Activated T-cell treated with anti-CD3 and anti-CD28 coated beads for 24 hours (primary cell): ENCODE data around the gene PARP16.
"Not testable (repeated sequence)": the region's sequence is repeated elsewhere in the genome, so short reads cannot be mapped to it uniquely, and the experiment has no call there.

Source experiments
- DNase-seq: peaks from one replicate; pipeline ENCODE4 v3.0.0-alpha.2; 2020; ENCODE audit warnings: low read depth

The PARP16 gene

GRCh38 chr15:65233696-65234095 lies 53.0 kb downstream of the PARP16 start:
- DNase-seq = no peak

DNA sequence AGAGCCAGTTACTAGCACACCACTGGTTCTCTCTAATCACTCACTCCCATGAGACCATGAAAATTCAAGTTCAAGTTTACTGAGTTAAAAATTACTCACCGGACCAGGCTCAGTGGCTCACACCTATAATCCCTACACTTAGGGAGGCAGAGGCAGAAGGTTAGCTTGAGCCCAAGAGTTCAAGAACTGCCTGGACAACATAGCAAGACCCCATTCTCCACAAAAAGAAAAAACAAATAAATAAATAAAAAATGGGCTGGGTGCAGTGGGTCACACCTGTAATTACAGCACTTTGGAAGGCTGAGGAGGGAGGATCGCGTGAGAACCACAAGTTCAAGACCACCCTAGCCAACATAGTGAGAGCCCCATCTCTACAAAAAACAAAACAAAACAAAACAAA lies 54.2 kb downstream of the PARP16 start:
- DNase-seq = no peak

GRCh38 chr15:65231306-65231705 lies 55.4 kb downstream of the PARP16 start:
- DNase-seq = no peak

GRCh38 chr15:65226901-65227300 lies 59.8 kb downstream of the PARP16 start:
- not testable (repeated sequence) for DNase-seq

DNA sequence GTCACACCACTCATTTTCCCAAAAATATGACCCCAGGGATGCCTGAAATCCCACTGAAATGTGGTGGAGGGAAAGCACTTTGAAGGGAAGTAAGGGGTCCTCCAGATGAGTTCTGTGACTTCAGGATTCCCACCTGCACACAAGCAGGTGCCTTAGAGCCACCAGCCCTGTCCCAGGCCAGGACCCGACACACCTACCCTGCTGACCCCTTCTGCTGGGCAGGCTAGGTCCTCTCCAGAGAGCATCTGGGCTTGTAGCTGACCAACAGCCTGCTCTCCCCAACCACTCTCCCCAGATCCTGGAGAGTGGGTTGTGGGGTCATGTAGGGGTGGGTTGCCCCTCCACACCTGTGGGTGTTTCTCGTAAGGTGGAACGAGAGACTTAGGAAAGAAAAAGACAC lies 60.5 kb downstream of the PARP16 start:
- no peak for DNase-seq

- no peak for DNase-seq
These were observed 62.7 kb downstream of the PARP16 start for GRCh38 chr15:65223996-65224395.

GRCh38 chr15:65222891-65223290 lies 63.8 kb downstream of the PARP16 start:
- DNase-seq = no peak

- DNase-seq = no peak
These were observed 65.0 kb downstream of the PARP16 start for GRCh38 chr15:65221697-65222096.

- DNase-seq = no peak
These were observed 67.5 kb downstream of the PARP16 start for GRCh38 chr15:65219137-65219536.

GRCh38 chr15:65217526-65218482 lies 68.9 kb downstream of the PARP16 start:
- DNase-seq = no peak

DNA sequence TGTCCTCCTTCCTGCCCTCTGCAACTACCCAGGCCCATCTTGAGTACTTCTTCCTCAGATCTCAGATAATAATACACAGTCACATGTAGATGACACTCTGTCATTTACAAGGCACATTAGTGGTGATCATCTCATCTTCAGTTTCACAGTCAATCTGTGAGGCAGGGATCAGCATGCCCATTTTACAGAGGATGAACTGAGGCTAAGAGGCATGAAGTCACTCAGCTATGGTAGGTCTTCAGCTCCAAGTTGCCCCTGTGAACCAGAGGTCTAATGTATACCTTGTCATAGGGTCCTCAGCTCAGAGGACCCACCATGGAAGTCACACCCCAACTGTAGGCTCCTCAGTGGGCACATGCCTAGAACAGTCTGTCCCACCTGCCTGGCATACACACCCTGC lies 71.2 kb downstream of the PARP16 start:
- DNase-seq = no peak

GRCh38 chr15:65214010-65214409 lies 72.7 kb downstream of the PARP16 start:
- no peak for DNase-seq

DNA sequence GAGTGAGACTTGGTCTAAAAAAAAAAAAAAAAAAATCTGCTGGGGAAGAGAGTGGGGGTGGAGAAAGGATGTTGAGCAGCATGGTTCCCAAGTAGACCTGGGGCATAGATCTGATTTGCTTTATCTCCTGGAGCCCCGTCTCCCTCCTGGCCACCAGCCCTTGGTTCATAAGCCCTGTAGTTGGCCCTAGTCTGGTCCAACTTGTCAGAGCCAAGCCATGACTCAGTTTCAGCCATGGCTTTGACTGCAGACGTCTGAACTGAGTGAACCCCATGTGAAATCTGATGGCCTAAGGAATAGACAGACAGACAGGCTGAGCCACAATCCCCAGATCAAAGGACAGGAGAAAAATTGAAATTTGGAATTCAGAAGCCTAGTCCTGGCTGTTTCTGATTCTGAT lies 73.4 kb downstream of the PARP16 start:
- DNase-seq = no peak

DNA sequence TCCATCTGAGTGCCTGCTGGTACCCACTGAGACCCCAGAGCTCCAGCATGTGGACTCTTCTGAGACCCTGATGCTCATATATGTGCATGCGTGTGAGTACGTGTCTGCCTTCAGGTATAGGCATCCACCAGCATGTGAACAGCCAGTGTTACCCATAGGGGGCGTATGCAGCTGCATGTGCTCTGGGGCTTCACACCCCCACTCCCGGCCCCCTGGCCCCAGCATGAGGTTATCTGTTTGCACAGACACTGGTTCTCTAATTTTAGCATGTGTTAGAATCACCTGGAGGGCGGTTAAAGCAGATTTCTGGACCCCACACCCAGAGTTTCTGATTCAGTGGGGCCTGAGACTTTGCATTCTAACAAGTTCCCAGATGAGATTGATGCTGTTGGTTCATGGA lies 74.6 kb downstream of the PARP16 start:
- peak; percentile 27 for DNase-seq

DNA sequence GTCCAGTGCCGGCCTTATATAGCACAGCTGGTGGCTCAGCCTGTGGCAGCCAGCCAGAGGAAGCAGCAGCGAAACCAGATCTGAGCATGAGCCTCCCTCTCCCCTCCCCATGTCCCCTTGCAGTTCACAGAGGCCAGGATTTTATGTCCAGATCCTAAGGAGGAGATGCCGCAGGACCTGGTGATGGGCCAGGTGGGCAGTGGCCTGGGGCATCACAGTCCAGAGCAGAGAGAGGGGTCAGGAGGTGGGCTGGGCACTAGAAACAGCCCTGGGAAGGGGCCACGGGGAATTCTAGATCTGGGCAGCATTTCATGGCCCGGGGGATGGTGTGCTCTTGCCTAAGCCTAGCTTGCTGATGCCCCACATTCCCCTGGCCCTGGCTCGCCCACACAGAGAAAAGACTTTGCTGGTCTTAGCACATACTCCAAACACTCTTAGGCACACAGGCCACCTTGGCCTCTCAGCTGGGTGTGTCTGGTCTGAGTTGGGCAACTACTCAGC lies 75.2 kb downstream of the PARP16 start:
- no peak for DNase-seq

DNA sequence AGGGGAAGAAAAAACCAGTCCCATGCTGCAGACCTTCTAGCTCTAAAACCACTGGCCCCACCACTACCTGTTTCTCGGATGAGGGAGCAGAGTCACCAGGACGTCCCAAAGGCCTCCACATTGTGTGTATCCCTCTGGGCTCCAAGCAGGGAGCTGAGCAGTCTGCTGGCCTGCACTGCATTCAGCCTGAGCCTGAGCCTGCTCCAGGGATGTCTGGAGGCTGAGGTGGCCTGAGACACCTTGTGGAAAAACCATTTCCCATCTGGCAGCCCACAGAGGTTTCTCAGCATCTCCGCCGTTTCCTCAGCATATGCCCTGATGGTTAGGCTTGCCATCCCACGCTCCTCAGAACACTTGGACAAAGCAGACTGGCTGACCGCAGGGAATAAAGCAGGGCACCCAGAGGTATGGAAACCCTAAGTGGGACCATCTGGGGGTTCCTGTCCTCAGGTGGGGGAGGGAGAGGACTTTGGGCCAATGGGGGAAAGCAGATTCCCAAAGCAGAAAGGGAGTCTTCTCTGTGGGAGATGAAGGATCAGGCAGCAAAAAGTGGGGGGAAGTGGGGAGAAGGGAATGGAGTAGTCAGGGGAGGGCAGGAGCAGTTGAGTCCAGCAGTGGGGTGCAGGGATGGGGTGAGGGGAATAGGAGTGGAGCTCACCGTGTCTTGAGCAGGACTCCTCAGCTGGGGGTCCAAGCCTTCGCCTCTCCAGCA lies 75.8 kb downstream of the PARP16 start, which contains the start of gene CILP:
CILP (minus strand) TSS at position 704 of the 712 bp plus-strand sequence. CDS start 1,718 bp downstream, outside the sequence.
- no peak for DNase-seq

GRCh38 chr15:65209701-65210643 lies 76.7 kb downstream of the PARP16 start:
- no peak for DNase-seq

- DNase-seq = no peak
These were observed 78.0 kb downstream of the PARP16 start for GRCh38 chr15:65208647-65209046.
